HG03378 (cell line): ENCODE measurements around the gene TSHZ1.

Experiments used
- ATAC-seq: cut with Tn5 transposase; IDR thresholded peaks from one replicate; pipeline ENCODE4 v1.9.1; 2021; ENCODE audit warnings: mild to moderate bottlenecking, moderate library complexity; ENCODE audit not compliant: unreplicated experiment

Gene TSHZ1

GRCh38 chr18:75206452-75207309 is 3.9 kb upstream of the TSHZ1 start:
- no peak for ATAC-seq

- no peak for ATAC-seq
These were observed 3.1 kb upstream of the TSHZ1 start for GRCh38 chr18:75207310-75208154.

GRCh38 chr18:75208155-75208835 is 2.3 kb upstream of the TSHZ1 start:
- peak; percentile 1 for ATAC-seq

GRCh38 chr18:75208836-75209128 is 1.8 kb upstream of the TSHZ1 start:
- ATAC-seq: peak; percentile 13

DNA sequence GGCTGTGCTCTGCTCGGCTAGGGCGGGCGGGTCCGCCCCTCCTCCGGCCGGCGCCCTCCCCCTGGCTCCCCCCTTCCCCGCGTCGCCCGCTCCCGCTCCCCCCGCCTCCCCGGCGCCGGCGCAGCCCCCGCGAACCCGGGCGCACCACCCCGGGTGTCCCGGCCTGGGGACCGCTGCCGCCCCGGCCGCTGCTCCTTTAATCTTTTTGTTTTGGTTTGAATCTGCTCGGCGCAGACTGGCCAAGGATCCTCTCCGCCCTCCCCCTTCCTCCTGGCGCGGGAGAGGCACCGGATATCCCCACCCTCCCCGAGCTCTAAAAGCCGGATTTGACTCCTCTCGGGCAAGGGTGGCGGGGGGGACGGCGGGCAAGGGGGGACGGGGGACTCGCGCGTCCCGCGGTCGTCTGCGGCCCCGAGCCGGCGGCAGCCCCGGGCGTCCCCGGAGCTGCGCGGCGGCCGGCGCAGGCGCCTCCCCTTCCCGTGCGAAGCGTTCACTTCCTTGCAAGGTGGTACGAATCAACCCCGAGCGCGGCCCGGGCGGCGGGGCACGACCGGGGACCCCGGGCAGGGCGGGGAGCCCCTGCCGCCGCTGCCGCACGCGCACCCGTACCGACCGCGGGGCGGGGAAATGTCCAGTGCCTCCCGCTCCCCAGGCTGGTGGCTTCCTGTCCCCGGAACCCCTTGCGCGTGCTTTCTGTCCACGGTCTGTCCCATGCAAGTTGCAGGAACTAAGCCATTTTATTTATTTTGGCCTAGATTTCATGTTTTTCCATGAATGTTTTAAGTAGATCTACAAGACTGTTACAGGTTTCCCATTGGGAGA is 1.3 kb upstream of the TSHZ1 start, which contains the start of gene PTGR3:
TSS of gene PTGR3 (minus strand) at position 11 of the 822 bp plus-strand sequence. CDS start 81 bp downstream, outside the sequence.
- ATAC-seq: peak; percentile 37

- ATAC-seq: no peak
These were observed 692 bp upstream of the TSHZ1 start for GRCh38 chr18:75209951-75210258.

DNA sequence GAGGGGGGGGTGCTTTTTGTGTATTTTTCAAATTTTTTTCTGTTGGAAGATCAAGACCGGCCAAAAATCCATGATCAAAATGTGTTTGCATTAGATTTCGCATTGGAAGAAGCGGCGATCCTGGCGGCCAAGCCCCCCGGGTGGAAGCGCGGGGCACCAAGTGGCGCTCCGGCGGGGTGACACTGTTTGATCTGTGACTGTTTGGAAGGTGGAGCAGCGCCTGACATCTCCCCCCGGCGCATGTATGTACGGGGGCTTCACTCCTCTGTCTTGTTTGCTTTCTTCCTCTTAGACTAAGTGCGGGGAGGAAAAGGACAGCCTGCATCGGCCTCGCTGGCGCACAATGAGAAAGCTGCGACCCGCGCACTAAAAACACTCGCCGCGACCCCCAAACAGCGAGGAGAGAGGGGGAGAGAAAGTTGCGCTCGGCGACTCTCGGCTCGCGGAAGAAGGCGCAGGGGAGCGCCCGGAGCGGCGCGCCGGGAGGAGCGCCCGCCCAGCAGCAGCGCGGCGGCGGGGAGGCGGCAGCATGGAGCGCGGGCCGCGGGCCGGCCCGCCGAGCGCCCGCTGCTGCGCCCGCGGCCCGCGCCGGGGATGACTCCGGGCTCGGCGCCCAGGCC is 515 bp downstream of the TSHZ1 start:
- no peak for ATAC-seq

- no peak for ATAC-seq
These were observed 992 bp downstream of the TSHZ1 start for GRCh38 chr18:75211626-75211952.

GRCh38 chr18:75211953-75212750 is 1.6 kb downstream of the TSHZ1 start:
- ATAC-seq: no peak

GRCh38 chr18:75212751-75213090 is 2.1 kb downstream of the TSHZ1 start:
- no peak for ATAC-seq

DNA sequence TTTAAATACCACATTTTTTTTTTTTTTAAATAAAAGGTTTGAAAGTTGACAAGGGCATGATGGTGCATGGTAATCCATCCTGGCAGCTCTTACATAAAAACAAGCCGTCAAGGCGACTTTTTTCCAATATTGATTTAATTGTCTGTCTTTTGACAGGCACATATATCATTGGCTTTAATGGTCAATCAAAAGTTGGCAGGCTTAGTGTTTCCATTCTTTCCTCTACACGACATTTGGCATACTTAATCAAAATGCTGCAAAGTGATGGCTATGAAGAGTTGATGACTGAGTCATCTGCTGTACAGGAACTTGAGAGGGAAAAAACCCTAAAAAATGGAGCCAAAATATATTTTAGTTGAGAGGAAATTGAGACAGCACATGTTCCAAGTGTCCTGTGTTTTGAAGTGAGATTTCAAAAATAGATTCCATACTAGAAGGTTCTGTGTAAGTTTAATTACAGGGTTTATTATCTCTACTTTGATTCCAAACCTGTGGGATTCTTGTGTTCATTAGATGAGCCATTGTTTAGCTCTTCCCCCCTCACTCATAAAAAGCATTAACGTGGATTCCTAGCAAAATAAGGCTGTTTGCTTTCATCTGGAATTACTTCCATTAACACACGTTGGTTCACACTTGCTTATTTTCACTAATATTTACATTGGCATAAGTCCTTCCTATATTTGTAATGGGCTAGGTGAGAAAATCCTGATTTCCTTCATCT is 3.2 kb downstream of the TSHZ1 start:
- no peak for ATAC-seq

GRCh38 chr18:75214332-75214690 is 3.7 kb downstream of the TSHZ1 start:
- no peak for ATAC-seq

DNA sequence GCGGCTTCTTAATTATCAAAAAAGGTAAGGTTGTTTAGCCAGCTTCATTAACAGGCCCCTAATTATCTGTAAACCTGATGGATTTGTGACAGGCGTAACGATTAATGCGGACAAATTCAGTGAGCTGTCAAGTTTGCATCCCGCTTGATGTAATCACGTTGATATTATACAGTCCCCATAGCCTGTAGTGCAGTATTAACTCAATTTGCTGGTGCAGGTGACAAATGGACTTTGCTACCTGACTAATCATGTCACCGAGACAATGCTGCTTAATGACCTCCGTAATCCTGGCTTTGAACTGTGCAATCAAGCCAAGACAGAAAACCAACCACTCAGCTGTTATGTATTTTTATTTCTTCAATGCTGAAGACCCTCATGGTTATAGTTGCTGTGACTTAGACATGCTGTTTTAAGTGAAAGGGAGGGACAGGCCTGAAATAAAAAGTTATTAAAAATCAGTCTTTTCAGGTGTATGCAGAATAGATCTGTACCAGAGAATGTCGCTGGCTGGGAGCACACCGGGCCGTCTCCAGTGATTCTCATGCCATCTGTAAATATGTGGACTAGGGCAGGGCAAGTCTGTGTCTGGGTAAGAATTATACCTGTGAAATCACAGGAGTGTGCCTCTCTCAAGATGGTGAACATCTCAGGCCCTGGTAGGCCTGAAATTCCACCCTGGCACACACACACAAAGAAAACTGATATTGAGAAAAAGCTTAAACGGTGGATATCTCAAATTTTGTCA is 4.3 kb downstream of the TSHZ1 start:
- ATAC-seq: no peak

DNA sequence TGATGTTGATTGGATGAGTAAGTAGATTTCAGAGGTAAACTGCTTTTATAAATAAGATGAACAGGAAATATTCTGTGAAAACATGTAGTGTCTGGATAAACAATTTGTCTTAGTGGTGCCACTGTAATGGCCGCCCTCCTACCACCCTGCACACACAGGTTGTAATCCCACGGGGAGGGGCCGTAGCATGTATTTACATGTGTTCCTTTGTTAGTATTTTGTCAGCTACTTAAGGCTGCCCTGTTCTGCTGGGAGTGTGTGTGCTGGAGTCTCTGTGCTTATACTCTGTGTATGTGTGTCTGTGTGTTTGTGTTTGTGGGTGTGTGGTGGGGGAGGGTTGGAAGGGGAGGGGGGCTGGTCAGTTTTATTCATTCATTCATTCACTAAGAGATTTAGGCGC is 5.1 kb downstream of the TSHZ1 start:
- ATAC-seq: no peak

DNA sequence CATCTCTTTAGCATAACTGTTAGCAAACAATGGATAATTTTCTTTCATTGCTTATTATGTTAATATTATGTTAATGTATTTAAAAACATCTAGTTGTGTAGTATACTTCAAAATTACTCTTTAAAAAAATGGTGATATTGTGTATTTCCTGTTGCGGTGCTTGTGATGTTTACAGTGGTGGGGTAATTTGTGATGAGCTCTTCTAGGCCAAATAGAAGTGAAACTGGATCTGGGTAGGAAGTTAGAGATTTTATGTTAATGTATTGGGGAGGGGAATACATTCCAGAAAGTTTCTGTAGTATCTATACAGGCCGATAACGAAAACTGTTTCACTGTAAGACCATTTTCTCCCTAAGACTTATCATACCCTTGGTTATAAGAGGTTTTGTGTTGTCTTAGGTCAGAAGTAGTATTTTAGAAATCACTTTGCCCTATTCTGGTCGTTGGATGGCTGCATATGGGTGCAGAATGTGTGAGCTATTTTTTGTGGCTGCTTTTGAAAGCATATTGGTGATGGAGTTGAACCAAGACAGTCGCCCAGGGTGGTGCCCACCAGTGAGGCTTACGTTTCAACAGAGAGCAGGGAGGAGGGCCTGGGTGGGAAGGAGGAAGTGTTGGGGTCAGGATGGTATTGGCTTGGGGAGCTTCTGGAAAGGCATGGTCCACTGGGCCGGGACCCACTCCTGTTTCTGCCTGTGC is 5.8 kb downstream of the TSHZ1 start:
- no peak for ATAC-seq

DNA sequence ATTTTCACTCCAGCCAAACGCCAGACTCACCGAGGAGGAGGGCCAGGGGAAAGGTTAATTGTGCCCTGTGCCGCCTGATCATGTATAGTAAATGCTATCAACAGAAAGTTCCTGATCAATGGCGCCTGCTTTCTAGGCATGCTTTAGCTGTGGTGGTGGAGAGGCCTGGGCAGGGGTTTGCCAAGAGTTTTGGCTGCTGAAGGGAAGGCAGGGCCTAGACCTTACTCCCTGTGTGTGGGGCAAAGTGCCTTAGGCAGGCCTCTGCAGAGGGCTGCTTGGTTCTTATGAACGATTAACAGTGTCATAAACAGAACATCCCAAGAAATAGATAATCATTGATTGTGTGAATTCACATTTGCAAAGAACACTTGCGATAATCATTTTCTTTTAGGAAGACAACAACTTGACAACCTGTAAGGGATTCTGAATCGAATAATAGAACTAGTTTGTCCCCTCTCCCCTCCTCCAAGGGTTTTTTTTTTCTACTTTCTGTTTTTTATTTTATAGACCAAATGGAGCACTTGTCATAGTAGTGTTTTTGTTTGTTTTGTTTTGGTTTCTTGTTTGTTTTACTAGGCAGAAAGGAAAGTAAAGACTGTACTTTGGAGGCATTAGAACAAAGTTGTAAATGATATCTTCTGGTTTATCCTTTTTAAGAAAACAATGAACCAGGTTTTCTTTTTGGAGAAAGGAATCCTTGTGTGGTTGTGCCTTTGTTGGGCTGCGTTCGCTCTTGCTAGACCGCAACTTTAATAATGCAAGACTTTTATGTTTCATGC is 6.5 kb downstream of the TSHZ1 start:
- ATAC-seq: no peak
